D721Med (cell line): ENCODE results near the gene UPK1B.

Experiments used
- DNase-seq: peaks from one replicate; pipeline ENCODE4 v3.0.0; 2011; ENCODE audit warnings: low spot score; ENCODE audit not compliant: insufficient read length
- FAIRE-seq: peaks from 2 replicates; lab custom pipeline; 2011; peaks lifted over from hg19 to GRCh38; lab: Jason Lieb, UNC
- CTCF ChIP-seq: IDR thresholded peaks from 2 replicates; pipeline ENCODE4 v1.5.1; 2012; ENCODE audit warnings: mild to moderate bottlenecking, control low read depth; ENCODE audit not compliant: insufficient read depth; ENCODE audit errors: missing control alignments

The UPK1B gene

GRCh38 chr3:119235151-119235550 lies 61.8 kb downstream of the UPK1B start:
- DNase-seq: no peak
- FAIRE-seq: no peak
- no peak for TF ChIP-seq CTCF

GRCh38 chr3:119236756-119237155 lies 63.4 kb downstream of the UPK1B start:
- no peak for DNase-seq
- FAIRE-seq: no peak
- no peak for TF ChIP-seq CTCF

GRCh38 chr3:119237299-119237698 lies 63.9 kb downstream of the UPK1B start:
- DNase-seq (no peak), FAIRE-seq (no peak)
- no peak for TF ChIP-seq CTCF

- TF ChIP-seq CTCF: no peak
- DNase-seq: no peak
- no peak for FAIRE-seq
These were observed 65.0 kb downstream of the UPK1B start for GRCh38 chr3:119238363-119238762.

GRCh38 chr3:119239206-119239820 lies 65.9 kb downstream of the UPK1B start:
- no peak for FAIRE-seq
- TF ChIP-seq CTCF: no peak
- no peak for DNase-seq

GRCh38 chr3:119240101-119240590 lies 66.7 kb downstream of the UPK1B start:
- DNase-seq (no peak), FAIRE-seq (no peak)
- no peak for TF ChIP-seq CTCF
